B cell (primary cell): ENCODE data around the gene PPP3CA. TPM values are rescaled to one million over a fixed set of nuclear protein-coding genes. Genes with fewer than 3 reads are reported as not detected.

Source experiments
- ATAC-seq: fragments of 200-7000 bp; cut with Tn5 transposase; one replicate; pipeline ENCODE4 v1.10.0; 2021; ENCODE audit warnings: low read depth, mild to moderate bottlenecking, moderate number of reproducible peaks, moderate library complexity
- CTCF ChIA-PET: fragments of 350-600 bp; sonication (Branson Sonifier 250); formaldehyde crosslinking; loops from one replicate; lab custom pipeline; 2021; ENCODE audit warnings: antibody characterized with exemption, inconsistent platforms; lab: Charles Lee
- POLR2A ChIA-PET: fragments of 350-600 bp; sonication (Branson Sonifier 250); formaldehyde crosslinking; loops from one replicate; lab custom pipeline; 2021; ENCODE audit warnings: antibody characterized with exemption; lab: Charles Lee
- DNase-seq: peaks from one replicate; pipeline ENCODE4 v3.0.0; 2013
- H2AFZ ChIP-seq: 2 replicates; pipeline ENCODE4 v1.6.1; 2012; ENCODE audit warnings: mild to moderate bottlenecking, low read depth, low read length; ENCODE audit not compliant: insufficient read depth, poor library complexity, severe bottlenecking
- H3K27ac ChIP-seq, 2 donors: 1 replicate in 1 of 2; 2 replicates in 1 of 2; pipeline ENCODE4 v1.5.1; 2012 to 2013; ENCODE audit warnings: low read length in 2 of 2, mild to moderate bottlenecking in 2 of 2, moderate library complexity in 1 of 2
- H3K27me3 ChIP-seq, 4 experiments: fragments of 200-600 bp in 1 of 4; sonication (generic) in 1 of 4; replicated peaks in 1 of 4; 1 replicate in 2 of 4; 2 replicates in 2 of 4; pipeline versions ENCODE4 v1.6.1 to v1.7.0; 2013 to 2016; ENCODE audit warnings: low read length in 3 of 4, mild to moderate bottlenecking in 2 of 4, mixed read lengths in 1 of 4, moderate library complexity in 1 of 4; ENCODE audit not compliant: insufficient read depth in 4 of 4, control insufficient read depth in 3 of 4; ENCODE audit errors: control extremely low read depth in 1 of 4
- H3K36me3 ChIP-seq, 2 experiments: replicated peaks in 1 of 2; 1 replicate in 1 of 2; 2 replicates in 1 of 2; pipeline versions ENCODE4 v1.6.1 to v1.7.1; 2013; ENCODE audit warnings: low read length in 1 of 2; ENCODE audit not compliant: insufficient read depth in 2 of 2, control insufficient read depth in 1 of 2; ENCODE audit errors: control extremely low read depth in 1 of 2, extremely low read depth in 1 of 2
- H3K4me1 ChIP-seq, 2 donors: fragments of 200-600 bp in 1 of 2; sonication (generic) in 1 of 2; 1 replicate in 1 of 2; 2 replicates in 1 of 2; pipeline versions ENCODE4 v1.5.1 to v1.6.1; 2013 to 2017; ENCODE audit warnings: low read length in 2 of 2; ENCODE audit not compliant: control insufficient read depth in 2 of 2, insufficient read depth in 2 of 2
- H3K4me2 ChIP-seq: replicated peaks from 2 replicates; pipeline ENCODE3; 2012; ENCODE audit warnings: mild to moderate bottlenecking, low read depth, low read length; ENCODE audit not compliant: poor library complexity, severe bottlenecking
- H3K4me3 ChIP-seq, 5 experiments: fragments of 200-600 bp in 1 of 5; sonication (generic) in 1 of 5; 1 replicate in 3 of 5; 2 replicates in 2 of 5; pipeline versions ENCODE4 v1.5.1 to v1.7.0; 2011 to 2016; ENCODE audit warnings: low read length in 4 of 5, mild to moderate bottlenecking in 4 of 5, low read depth in 2 of 5, control low read depth in 1 of 5, moderate library complexity in 1 of 5; ENCODE audit not compliant: insufficient read depth in 1 of 5; ENCODE audit errors: control extremely low read depth in 1 of 5, extremely low read depth in 1 of 5
- H3K79me2 ChIP-seq: fragments of 200-600 bp; sonication (generic); one replicate; pipeline ENCODE4 v1.6.0; 2016; ENCODE audit warnings: low read length; ENCODE audit not compliant: control insufficient read depth, insufficient read depth
- H3K9ac ChIP-seq: fragments of 200-600 bp; sonication (generic); 2 replicates; pipeline ENCODE4 v1.6.1; 2017; ENCODE audit warnings: mild to moderate bottlenecking, low read length, moderate library complexity
- H3K9me3 ChIP-seq, 3 donors: one replicate each; pipeline versions ENCODE4 v1.6.1 to v1.7.1; 2013; ENCODE audit warnings: low read length in 2 of 3; ENCODE audit not compliant: control insufficient read depth in 2 of 3, insufficient read depth in 1 of 3; ENCODE audit errors: control extremely low read depth in 1 of 3
- H4K20me1 ChIP-seq: 2 replicates; pipeline ENCODE4 v1.6.0; 2012; ENCODE audit warnings: mild to moderate bottlenecking, low read length; ENCODE audit not compliant: insufficient read depth, control insufficient read depth, poor library complexity, severe bottlenecking
- H3K27ac Mint-ChIP-seq: one replicate; pipeline ENCODE4 v1.8.0; 2021; ENCODE audit warnings: mixed read lengths
- H3K27me3 Mint-ChIP-seq: one replicate; pipeline ENCODE4 v1.8.0; 2021; ENCODE audit warnings: mixed read lengths
- H3K4me1 Mint-ChIP-seq: one replicate; pipeline ENCODE4 v1.8.0; 2021; ENCODE audit warnings: mixed read lengths
- H3K4me3 Mint-ChIP-seq: one replicate; pipeline ENCODE4 v1.8.0; 2021; ENCODE audit warnings: mixed read lengths
- H3K9me3 Mint-ChIP-seq: one replicate; pipeline ENCODE4 v1.8.0; 2022; ENCODE audit warnings: mixed read lengths; ENCODE audit not compliant: insufficient read depth
- CTCF ChIP-seq: fragments of 200-600 bp; IDR thresholded peaks from one replicate; pipeline ENCODE4 v1.8.0; 2022; ENCODE audit warnings: antibody characterized with exemption, mild to moderate bottlenecking
- EZH2 ChIP-seq: IDR thresholded peaks from 2 replicates; pipeline ENCODE4 v1.6.1; 2012; ENCODE audit warnings: borderline replicate concordance, low read depth, mild to moderate bottlenecking, moderate library complexity, low read length; ENCODE audit not compliant: insufficient read depth, poor library complexity, severe bottlenecking
- WGBS: methylation state at CpG from one replicate; pipeline ENCODE4 v1.1.5; 2013; ENCODE audit warnings: missing lambda C conversion rate; ENCODE audit not compliant: insufficient coverage; 5-methylcytosine and 5-hydroxymethylcytosine counted together
- intact Hi-C: fragments of 100-400 bp; cut with micrococcal nuclease; formaldehyde crosslinking; loops from one replicate; pipeline ENCODE4 v1.10.0; 2022
- polyA plus RNA-seq: library from polyadenylated mRNA; depleted of rRNA; stranded (reverse); fragments of >200 nt; gene quantifications from 2 replicates; pipeline ENCODE4 v1.2.3, GENCODE V29; 2012
- total RNA-seq, 2 donors: library from RNA; stranded (reverse); fragments of 120-200 nt in 1 of 2; gene quantifications; 1 replicate in 1 of 2; 2 replicates in 1 of 2; pipeline versions ENCODE4 v1.2.3 to v1.2.4, GENCODE V29; 2013 to 2022

Gene PPP3CA
- total and polyA plus RNA-seq, 2 donors (not counting 1 experiment from before 2014, with no cell fraction given), result 14.3 to 85.1 TPM

DNA sequence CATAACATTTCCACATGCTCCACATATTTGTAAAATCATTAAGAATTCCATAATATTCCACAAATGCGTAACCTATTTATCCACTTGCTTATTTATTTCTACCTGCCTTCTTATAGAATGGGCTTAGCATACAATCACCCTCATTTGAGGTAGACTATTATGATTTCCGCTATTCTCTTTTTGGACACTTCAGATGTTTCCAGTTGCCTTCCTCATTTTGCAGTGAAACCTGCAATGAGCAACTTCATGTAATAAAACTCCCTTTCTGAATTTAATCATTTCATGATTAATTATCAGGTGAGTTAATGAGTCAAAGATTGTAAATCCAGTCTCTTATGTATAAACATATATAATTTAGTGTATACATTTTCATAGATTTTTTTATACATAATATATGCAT is 58.0 kb downstream of the PPP3CA start:
- DNase-seq, result no peak
- WGBS, result no CpG with 5 or more reads among the region's 2 CpGs
- peaks cover 39% of the 10 kb centered on the region for H4K20me1 ChIP-seq

More for the DNA sequence above, 58.0 kb downstream of the PPP3CA start:
- H3K27me3 Mint-ChIP-seq, result no peaks in the 10 kb centered on the region
- Histone ChIP-seq H3K79me2 (peaks cover 86% of the 10 kb centered on the region), H3K27ac (no peak overlapping the region), H3K9ac (no peak overlapping the region), H3K27me3 (no peaks in the 10 kb centered on the region), H3K4me1 (peaks cover 15 to 42% of the 10 kb centered on the region in 2 donors), H3K9me3 (no peaks in the 10 kb centered on the region), H3K4me3 (no peak overlapping the region), H3K4me2 (peak overlapping the region; percentile 9), H3K36me3 (peaks cover 0 to 2% of the 10 kb centered on the region in 2 experiments), H2AFZ (no peak overlapping the region)
- H3K27ac Mint-ChIP-seq, result no peak overlapping the region
- no peaks in the 10 kb centered on the region for H3K9me3 Mint-ChIP-seq
- ChIA-PET CTCF (interaction anchor here (1.2 kb wide), 1 partner anchor 10 kb away, joined by 3 read pairs; no protein-coding TSS in a partner anchor), POLR2A (no interaction called here)
- ATAC-seq, result no peak
- peak overlapping the region; percentile 29 for H3K4me3 Mint-ChIP-seq
- TF ChIP-seq CTCF (no peak), EZH2 (no peak)
- intact Hi-C loops, result no loop called here
- peaks cover 75% of the 10 kb centered on the region for H3K4me1 Mint-ChIP-seq
